Activated naive CD4-positive, alpha-beta T cell treated with anti-CD3 and anti-CD28 coated beads, Interleukin-2, amount 50 U/mL, for 16 hours (primary cell): ENCODE results near the gene PDXP.
A peak's percentile ranks its signal among the peaks of the same experiment; 100 is the strongest.
"Not testable (repeated sequence)": the region's sequence is repeated elsewhere in the genome, so short reads cannot be mapped to it uniquely, and the experiment has no call there.

Source experiments
- DNase-seq: peaks from one replicate; pipeline ENCODE4 v3.0.0-alpha.2; 2020

PDXP gene

GRCh38 chr22:37650463-37651136, 7.9 kb upstream of the PDXP start:
- no peak for DNase-seq

DNA sequence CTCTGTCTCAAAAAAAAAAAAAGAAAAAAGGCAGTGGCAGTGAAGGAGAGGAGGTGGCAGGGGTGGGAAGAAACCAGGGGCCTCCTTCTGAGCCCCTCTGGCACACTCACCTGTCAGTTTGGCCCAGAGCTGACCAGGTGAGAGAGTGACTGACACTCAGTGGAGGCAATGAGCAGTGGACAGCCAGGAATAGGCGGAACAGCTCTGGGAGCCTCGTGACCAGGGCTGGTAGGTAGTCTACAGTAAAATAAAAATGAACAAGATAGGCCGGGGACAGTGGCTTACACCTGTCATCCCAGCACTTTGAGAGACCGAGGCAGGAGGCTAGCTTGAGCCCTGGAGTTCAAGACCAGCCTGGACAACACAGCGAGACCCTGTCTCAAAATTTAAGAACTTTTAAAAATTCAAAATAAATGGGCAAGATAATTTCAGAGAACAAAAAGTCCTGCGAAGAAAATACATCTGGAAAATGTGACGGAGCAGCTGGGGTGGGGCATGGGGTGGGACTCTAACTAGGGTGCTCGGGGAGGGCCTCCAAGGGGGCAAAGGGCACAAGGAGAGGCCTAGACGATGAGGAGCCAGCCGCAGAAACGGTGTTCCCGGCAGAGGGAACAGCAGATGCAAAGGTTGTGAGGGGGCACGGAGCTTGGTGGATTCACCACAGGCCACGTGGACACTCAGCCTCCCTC, 3.8 kb upstream of the PDXP start:
- DNase-seq = no peak

- DNase-seq = no peak
These were observed 3.3 kb upstream of the PDXP start for GRCh38 chr22:37655252-37655563.

GRCh38 chr22:37656583-37656982, 1.9 kb upstream of the PDXP start:
- DNase-seq = not testable (repeated sequence)

GRCh38 chr22:37657590-37658132, 862 bp upstream of the PDXP start:
- DNase-seq = no peak

DNA sequence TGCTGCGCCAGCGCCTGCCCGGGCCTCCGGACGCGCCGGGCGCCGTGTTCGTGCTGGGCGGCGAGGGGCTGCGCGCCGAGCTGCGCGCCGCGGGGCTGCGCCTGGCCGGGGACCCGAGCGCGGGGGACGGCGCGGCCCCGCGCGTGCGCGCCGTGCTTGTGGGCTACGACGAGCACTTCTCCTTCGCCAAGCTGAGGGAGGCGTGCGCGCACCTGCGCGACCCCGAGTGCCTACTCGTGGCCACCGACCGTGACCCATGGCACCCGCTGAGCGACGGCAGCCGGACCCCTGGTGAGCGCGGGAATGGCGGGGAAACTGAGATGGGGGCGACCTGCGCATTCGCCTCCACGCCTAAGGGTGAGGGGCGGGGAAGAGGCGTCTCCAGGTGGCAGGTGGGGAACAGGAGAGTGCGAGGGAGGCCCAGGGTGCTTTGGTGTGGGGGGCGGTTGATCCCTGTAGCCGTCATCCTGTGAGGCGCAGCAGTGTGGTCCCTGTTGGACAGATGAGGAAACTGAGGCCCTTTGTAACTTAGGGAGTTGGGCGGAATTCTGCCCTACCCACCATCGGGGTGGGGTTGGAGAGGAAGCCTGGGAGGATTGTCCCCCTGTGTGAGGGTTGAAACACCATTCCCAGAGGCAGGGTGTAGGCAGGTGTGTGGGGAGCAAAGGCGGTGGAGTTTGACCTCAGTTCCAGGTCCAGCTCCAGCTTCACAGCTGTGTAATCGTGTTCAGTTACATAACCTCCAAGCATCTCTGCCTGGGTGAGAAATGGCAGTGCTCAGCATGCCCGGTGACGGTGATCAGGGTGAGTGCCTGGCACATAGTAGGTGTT, 758 bp downstream of the PDXP start:
- peak; percentile 47 for DNase-seq

GRCh38 chr22:37659897-37660708, 1.6 kb downstream of the PDXP start:
- no peak for DNase-seq

DNA sequence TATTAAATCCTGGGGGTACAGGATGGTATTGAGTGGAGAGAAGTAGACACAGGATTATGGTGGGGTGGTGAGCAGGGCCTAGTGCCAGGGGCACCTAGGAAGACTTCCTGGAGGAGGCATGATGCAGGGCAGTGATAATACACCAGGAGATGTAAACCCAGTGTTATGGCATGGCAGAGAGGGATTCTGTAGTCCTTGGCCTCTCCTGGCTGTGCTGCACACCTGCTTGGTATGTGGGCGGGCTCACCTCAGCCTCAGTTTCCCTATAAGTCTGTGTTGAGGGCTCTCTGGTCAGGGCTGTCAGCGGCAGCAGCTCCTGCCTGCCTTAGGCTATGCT, 2.2 kb downstream of the PDXP start:
- no peak for DNase-seq

DNA sequence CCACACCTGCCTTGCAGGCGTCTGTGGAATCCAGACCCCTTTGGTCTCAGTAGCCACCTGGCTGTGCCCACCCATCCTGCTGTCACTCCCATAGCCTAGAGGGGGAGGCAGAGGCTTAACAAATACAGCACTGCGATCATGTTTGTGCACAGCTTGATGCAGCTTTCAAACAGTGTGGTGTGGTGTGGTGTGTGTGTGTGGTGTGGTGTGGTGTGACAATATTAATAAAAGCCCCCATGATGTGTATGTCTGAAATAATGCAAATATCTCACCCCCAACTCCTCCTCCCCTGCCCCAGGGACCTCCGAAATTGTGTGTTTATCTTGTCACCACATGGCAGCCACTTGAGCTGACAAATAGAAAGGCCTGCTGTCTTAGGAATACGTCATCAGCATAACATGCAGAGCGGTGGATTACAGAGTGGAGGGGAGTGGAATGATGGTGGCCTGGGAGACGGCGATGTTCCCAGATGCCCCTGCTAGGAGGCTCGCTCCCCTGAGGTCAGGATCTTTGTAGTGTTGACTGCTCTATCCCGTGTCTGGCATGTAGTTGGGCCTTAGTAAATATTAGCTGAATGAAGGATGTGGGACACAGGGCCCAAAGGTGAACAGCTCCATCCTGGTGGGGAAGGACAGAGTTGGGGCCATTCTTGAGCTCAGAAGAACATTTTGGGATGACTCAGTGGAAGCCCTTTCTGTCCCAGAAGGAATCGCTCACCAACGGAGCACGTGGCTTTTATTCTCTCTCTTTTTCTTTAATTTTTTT, 2.8 kb downstream of the PDXP start:
- DNase-seq = no peak

GRCh38 chr22:37662039-37662438, 3.5 kb downstream of the PDXP start:
- no peak for DNase-seq

- DNase-seq = no peak
These were observed 5.1 kb downstream of the PDXP start for GRCh38 chr22:37663521-37664140.

GRCh38 chr22:37664249-37665101, 6.0 kb downstream of the PDXP start:
- no peak for DNase-seq

GRCh38 chr22:37665487-37665886, 7.0 kb downstream of the PDXP start:
- no peak for DNase-seq

DNA sequence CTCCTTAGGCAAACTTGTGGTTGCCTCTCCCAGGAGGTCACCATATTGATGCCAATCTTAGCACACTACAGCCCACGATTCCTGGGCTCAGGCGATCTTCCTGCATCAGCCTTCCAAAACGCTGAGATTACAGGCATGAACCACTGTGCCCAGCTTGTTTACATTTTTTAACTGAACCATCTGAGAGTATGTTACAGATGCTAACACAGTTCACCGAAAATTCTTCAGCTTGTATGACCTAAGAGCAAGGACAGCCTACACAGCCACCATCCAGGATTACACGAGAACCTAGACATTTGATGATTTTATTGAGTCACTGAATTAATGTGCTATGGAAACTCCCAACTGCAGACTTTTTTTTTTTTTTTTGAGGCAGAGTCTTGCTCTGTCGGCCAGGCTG, 11.1 kb downstream of the PDXP start:
- no peak for DNase-seq

DNA sequence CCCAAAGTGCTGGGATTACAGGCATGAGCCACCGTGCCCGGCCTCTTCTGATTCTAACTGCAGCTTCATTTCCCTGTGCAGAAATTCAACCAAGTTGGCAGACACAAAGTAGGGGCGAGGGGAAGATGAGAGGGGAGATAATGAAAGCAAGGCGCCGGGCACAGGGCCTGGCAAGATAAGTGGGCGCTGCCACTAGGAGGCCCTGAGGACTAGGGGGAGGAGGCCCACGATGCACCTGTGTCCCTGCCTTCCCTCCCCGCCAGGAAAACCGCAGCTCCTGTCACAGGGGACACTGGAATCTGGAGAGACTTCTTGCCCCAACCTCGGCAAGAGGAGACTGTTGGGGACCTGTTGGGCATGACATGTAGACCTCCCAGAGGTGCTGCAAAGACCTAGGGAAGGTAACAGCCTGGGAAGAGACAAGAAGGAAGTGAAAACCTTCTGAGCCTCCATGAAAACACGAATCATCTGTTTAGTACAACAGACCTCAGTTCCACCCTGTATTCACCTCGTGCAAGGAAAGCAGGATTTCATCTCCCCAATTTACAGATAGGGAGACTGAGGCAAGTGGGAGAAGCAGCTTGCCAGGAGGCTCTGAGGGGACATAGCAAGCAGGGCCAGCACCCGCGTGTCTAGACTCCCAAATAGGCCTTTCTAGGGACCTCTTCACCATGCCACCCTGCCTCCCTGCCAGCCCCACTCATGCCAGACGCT, 13.8 kb downstream of the PDXP start:
- peak; percentile 26 for DNase-seq

DNA sequence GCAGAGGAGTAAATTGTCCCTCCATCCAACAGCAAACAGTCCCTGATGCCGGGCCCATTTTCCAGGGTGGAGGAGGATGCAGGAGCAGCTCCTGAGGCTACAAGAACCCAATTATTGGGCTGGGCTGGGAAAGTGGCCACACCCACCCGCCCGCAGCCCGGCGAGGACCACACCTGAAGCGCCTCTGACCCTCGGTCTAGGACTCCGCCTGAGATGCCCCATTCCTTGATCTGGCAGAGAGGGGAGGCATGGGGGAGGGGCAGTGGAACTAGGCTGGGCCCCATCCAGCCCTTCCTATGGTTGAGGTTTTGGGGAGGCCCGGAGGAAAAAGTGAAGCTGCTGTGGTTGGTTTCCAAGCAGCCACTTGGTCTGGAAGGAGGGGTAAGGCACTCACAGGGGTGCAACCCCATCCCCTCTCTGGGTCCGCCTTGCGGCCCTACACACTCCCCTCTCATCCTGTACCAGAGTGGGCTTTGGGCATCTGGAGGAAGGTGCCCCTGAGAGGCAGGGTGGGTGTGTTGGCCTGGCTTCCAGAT, 14.5 kb downstream of the PDXP start:
- no peak for DNase-seq

DNA sequence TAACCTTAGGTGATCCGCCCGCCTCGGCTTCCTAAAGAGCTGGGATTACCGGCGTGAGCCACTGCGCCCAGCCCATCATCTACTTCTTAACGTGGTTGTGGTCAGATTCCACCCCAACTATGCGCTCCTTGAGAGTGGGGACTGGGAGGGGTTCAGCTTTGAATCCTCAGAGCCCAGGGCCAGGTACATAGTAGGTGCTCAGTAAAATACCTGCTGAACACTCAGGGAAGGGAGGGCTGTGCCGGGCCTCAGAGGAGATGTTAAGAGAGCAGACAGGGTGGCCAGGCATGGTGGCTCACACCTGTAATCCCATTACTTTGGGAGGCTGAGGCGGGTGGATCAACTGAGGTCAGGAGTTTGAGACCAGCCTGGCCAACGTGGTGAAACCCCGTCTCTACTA, 15.7 kb downstream of the PDXP start:
- DNase-seq = no peak

GRCh38 chr22:37674951-37675929, 16.7 kb downstream of the PDXP start, which contains the start of gene LGALS1:
LGALS1 (plus strand) TSS chr22:37675636; CDS start chr22:37675703, 67 bp downstream.
- DNase-seq = peak; percentile 42
